GM13977 (cell line): ENCODE data around the gene OR2S2.
"Not testable (repeated sequence)": the region's sequence is repeated elsewhere in the genome, so short reads cannot be mapped to it uniquely, and the experiment has no call there.

Experiments used
- DNase-seq: peaks from one replicate; pipeline ENCODE4 v3.0.0; 2012; ENCODE audit warnings: low spot score
- CTCF ChIP-seq: IDR thresholded peaks from 2 replicates; pipeline ENCODE4 v1.5.1; 2012; ENCODE audit warnings: mild to moderate bottlenecking, control low read depth; ENCODE audit not compliant: insufficient read depth; ENCODE audit errors: extremely low read depth, missing control alignments
- in situ Hi-C: fragments of 300-500 bp; cut with MboI; formaldehyde crosslinking; loops from one replicate; pipeline ENCODE4 v1.12.0; 2022; ENCODE audit warnings: low sequenced_read_pairs, low pct_unique_long_range_greater_than_20kb, mixed read lengths, inconsistent platforms; ENCODE audit not compliant: unreplicated experiment

Gene OR2S2

GRCh38 chr9:35996358-35996970 lies 38.5 kb upstream of the OR2S2 start:
- no peak for DNase-seq
- no peak for TF ChIP-seq CTCF
- in situ Hi-C loops: no loop called here

- no peak for TF ChIP-seq CTCF
- DNase-seq: no peak
- in situ Hi-C loops: no loop called here
These were observed 37.0 kb upstream of the OR2S2 start for GRCh38 chr9:35994959-35995358.

GRCh38 chr9:35993976-35994720 lies 36.2 kb upstream of the OR2S2 start:
- no peak for TF ChIP-seq CTCF
- no peak for DNase-seq
- in situ Hi-C loops: no loop called here

GRCh38 chr9:35993136-35993535 lies 35.2 kb upstream of the OR2S2 start:
- DNase-seq, in situ Hi-C loops: not testable (repeated sequence)

- TF ChIP-seq CTCF: no peak
- DNase-seq: no peak
- in situ Hi-C loops: no loop called here
These were observed 32.2 kb upstream of the OR2S2 start for GRCh38 chr9:35990155-35990554.

- no peak for TF ChIP-seq CTCF
- no peak for DNase-seq
- in situ Hi-C loops: no loop called here
These were observed 26.1 kb upstream of the OR2S2 start for GRCh38 chr9:35984021-35984420.

GRCh38 chr9:35981699-35982098 lies 23.7 kb upstream of the OR2S2 start:
- TF ChIP-seq CTCF: no peak
- no peak for DNase-seq
- in situ Hi-C loops: no loop called here
